ENCODE data around the gene DCLK1. TPM values are rescaled to one million over a fixed set of nuclear protein-coding genes. Genes with fewer than 3 reads are reported as not detected.

Gene DCLK1
- total RNA-seq, 1 donor from 2014 or later = 22.6 TPM

GRCh38 chr13:35765366-35765765 lies 365.8 kb downstream of the DCLK1 start:
- H3K4me3 ChIP-seq = no peak overlapping the region
- DNase-seq (ENCODE audit: low spot score in 2 of 2) = no peak

GRCh38 chr13:35764326-35765015 lies 366.7 kb downstream of the DCLK1 start:
- no peak for TF ChIP-seq CTCF (IDR thresholded peaks at IDR 0.05)
- intact Hi-C loops (cut with DNase I) = no loop called here
- Histone ChIP-seq H3K4me3 (no peak overlapping the region), H3K27ac (no peak overlapping the region), H3K4me1 (no peaks in the 10 kb centered on the region), H3K9me3 (no peaks in the 10 kb centered on the region), H3K27me3 (no peaks in the 10 kb centered on the region), H3K36me3 (no peaks in the 10 kb centered on the region)
- no peak for DNase-seq (ENCODE audit: low spot score in 2 of 2)

More at GRCh38 chr13:35765366-35765765, 365.8 kb downstream of the DCLK1 start:
- Histone ChIP-seq H3K27ac (no peak overlapping the region), H3K36me3 (no peaks in the 10 kb centered on the region), H3K9me3 (no peaks in the 10 kb centered on the region), H3K4me1 (no peaks in the 10 kb centered on the region), H3K27me3 (no peaks in the 10 kb centered on the region)
- intact Hi-C loops (cut with DNase I) = no loop called here
- no peak for TF ChIP-seq CTCF (IDR thresholded peaks at IDR 0.05)

- TF ChIP-seq CTCF (IDR thresholded peaks at IDR 0.05) = no peak
- intact Hi-C loops (cut with DNase I) = no loop called here
- no peaks in the 10 kb centered on the region for H3K36me3 ChIP-seq
Observed at GRCh38 chr13:35763782-35764123, 367.4 kb downstream of the DCLK1 start.

GRCh38 chr13:35763060-35763781 lies 368.0 kb downstream of the DCLK1 start:
- no peak for TF ChIP-seq CTCF (IDR thresholded peaks at IDR 0.05)
- Histone ChIP-seq H3K27me3 (no peaks in the 10 kb centered on the region), H3K4me1 (no peaks in the 10 kb centered on the region), H3K4me3 (no peak overlapping the region), H3K36me3 (no peaks in the 10 kb centered on the region), H3K9me3 (no peaks in the 10 kb centered on the region), H3K27ac (no peak overlapping the region)
- no peak for DNase-seq (ENCODE audit: low spot score in 2 of 2)
- intact Hi-C loops (cut with DNase I) = no loop called here

More at GRCh38 chr13:35763782-35764123, 367.4 kb downstream of the DCLK1 start:
- no peaks in the 10 kb centered on the region for H3K9me3 ChIP-seq
- no peak for DNase-seq (ENCODE audit: low spot score in 2 of 2)
- no peaks in the 10 kb centered on the region for H3K4me1 ChIP-seq
- no peaks in the 10 kb centered on the region for H3K27me3 ChIP-seq
- no peak overlapping the region for H3K27ac ChIP-seq
- H3K4me3 ChIP-seq = no peak overlapping the region

- no peaks in the 10 kb centered on the region for H3K27me3 ChIP-seq
- intact Hi-C loops (cut with DNase I) = no loop called here
- no peak for TF ChIP-seq CTCF (IDR thresholded peaks at IDR 0.05)
- no peak overlapping the region for H3K4me3 ChIP-seq
- H3K9me3 ChIP-seq = no peaks in the 10 kb centered on the region
- H3K4me1 ChIP-seq = no peaks in the 10 kb centered on the region
- DNase-seq (ENCODE audit: low spot score in 2 of 2) = no peak
- H3K27ac ChIP-seq = no peak overlapping the region
- no peaks in the 10 kb centered on the region for H3K36me3 ChIP-seq
Observed at GRCh38 chr13:35761440-35762252, 369.5 kb downstream of the DCLK1 start.

Data from ascending aorta (tissue), 2 donors.